Activated T-cell treated with anti-CD3 and anti-CD28 coated beads, Interleukin-2, amount 50 U/mL, for 48 hours (primary cell): ENCODE data around the gene STK40.
A peak's percentile ranks its signal among the peaks of the same experiment; 100 is the strongest.

Experiments
- DNase-seq, 2 experiments: peaks; one replicate each; pipeline ENCODE4 v3.0.0-alpha.2; 2020

STK40 gene

DNA sequence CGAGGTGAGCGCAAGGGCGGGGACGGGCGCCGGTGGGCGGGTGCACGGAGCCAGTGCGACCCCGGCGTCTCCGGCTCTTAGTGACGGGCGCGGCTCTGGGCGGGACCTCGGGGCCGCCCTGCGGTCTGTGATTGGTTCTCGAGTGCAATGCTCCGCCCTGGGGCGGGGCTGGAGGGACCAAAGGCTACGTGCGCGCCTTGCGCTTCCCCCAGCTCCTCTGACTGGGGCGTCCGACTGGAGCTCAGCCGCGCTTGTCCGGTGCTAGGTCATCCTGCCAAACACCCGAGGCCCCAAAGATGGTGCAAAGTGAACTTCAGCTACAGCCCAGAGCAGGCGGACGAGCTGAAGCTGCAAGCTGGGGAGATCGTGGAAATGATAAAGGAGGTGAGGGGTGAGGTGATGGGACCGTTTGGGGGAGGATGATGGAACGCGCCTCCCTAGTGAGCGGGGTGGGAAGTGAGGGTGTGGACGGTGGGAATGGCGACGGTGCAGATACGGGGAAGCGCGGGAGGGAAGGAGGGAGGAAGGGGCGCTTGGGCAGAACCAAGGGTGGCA is 78.7 kb downstream of the STK40 start:
- peak; percentile 96 to 97 for DNase-seq

DNA sequence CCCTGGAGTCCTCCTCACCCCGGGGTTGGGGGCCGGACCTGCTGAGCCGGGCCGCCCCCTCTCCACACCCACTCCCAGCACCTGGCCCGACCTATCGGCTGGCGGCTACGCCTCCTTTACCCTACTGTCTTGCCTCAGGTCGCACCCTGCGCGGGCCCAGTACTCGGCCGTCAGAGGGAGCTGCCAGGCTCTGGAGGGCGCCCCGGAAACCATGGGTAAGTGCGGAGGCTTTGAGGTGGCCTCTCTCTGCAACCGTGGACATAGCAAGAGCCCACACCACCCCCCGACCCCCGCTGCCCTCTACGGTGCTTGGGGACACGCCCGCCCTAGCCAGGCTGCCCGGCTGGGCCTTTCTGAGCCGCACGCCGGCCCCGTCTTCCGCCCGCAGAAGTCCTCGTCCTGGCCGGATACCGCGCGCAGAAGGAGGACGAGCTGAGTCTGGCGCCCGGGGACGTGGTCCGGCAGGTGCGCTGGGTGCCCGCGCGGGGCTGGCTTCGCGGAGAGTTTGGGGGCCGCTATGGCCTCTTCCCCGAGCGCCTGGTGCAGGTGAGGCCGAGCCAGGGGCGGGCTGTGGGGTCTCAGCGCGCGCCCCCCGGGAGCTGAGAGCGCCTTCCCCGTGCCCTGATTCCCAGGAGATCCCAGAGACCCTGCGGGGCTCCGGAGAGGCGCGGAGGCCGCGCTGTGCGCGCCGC is 79.4 kb downstream of the STK40 start, which contains the start of gene SH3D21:
SH3D21 (plus strand) TSS at position 159 of the 692 bp plus-strand sequence; CDS start at position 212, 53 bp downstream.
- peak; percentile 68 to 75 for DNase-seq

- peak; percentile 29 to 45 for DNase-seq
Measured at GRCh38 chr1:36305915-36306209, 79.9 kb downstream of the STK40 start.

DNA sequence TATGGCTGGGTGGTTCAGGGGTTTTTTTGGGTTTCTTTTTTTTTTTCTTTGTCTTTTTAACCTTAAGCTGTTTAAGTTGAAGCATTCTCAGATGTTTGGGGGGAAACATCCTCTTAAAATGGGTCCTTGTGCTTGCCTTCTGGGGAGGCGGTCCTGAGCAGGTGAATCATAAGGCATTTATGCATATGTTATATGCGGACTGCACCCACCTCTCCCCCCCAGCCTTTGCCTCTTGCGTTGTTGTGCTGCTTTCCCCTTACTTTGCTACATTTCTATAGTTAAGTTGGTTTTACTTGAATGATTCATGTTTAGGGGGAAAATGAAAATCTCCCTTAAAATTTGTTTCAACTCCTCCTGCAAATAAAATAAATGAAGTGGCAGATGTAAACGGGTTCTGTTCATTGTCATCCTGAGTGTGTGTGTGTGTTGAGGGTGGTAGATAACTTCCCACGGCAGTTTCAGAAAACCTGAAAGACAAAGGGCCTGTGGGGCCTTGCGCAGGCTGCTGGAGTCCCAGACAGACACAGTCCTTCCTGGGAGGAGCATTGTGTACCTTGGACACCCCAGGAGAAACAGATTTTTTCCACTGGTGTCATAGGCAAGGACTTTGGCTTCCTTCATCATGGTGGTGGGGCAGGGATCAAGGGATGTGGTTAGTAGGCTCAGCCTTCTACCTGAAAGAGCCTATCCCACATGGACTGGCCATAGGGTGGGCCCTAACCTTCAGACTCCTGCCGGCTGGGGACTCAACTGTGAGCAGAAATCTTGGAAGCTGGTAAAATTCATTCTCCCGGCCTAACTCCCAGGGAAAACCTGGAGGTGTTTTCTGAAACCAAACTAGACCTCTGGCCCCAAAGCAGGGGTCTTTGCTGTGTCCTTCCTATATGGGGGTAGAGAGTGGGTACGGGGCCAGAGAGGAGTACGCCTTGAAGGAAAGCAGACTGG is 80.5 kb downstream of the STK40 start:
- DNase-seq, result peak; percentile 59 to 65

DNA sequence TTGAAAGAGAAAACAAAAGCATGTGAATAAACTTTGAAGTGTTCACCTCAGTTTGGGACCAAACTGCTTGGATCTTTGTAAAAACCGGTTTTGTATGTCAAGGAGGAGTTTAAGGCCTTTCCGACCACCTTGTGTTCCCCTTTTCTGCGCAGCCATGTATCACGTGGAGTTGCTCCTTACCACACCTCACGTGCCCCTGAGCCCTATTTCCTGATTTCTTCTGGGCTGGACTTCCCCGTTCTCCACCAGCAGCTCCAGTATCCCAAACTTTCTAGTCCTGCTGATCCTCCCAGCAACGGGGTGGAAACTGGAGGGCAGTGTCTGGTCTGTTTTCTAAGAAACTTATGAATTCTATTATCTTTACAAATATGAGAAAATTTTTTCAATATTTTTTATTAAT is 81.2 kb downstream of the STK40 start:
- DNase-seq, result peak in 1 of 2 experiments; percentile 14

DNA sequence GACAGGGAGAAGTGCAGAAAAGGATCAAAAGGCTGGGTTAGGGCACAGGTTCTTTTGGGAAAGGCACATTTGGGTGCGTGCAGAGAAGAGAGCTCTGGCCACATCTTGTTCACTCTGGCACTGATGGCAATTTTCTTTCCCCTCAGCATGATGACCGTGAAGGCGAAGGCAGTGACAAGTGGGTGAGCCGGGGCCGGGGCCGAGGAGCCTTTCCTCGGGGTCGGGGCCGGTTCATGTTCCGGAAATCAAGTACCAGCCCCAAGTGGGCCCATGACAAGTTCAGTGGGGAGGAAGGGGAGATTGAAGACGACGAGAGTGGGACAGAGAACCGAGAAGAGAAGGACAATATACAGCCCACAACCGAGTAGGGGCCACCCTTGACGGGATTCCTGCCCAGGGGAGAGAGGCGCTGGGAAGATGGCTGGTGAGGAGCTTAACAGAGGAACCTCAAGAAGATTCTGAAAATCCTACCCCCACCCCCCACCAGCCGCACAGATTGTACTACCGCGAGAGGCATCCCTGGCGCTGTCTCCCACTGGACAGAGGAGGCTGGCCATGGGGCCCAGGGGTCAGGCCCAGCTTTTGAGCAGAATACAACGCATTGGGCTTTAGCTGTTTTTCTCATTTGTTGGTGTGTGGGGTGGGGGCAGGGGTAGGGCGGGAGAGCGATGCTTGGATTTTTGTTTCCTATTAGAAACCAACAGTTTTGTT is 81.9 kb downstream of the STK40 start:
- no peak for DNase-seq

GRCh38 chr1:36303244-36303643 is 82.5 kb downstream of the STK40 start:
- DNase-seq, result no peak

DNA sequence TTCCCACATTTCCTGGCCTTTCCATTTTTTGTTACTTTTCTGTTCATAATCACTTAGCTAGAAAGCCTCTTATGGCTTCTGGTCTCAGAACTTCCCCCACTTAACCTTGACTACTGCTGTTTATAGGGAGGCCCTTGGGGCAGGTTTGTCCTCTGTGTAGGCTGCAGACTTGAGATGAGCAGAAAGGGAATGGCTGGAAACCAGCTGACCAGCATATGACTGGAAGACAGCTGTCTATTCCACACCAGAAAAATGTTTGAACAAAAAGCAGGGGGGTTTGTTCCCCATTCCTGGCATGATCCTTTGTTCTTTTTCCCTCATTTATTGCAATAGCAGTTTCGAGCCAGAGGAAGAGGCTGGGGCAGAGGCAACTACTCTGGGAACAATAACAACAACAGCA is 84.5 kb downstream of the STK40 start:
- peak in 1 of 2 experiments; percentile 6 for DNase-seq

GRCh38 chr1:36300526-36300925 is 85.2 kb downstream of the STK40 start:
- DNase-seq, result peak in 1 of 2 experiments; percentile 39

- no peak for DNase-seq
Measured at GRCh38 chr1:36298640-36299039, 87.1 kb downstream of the STK40 start.

DNA sequence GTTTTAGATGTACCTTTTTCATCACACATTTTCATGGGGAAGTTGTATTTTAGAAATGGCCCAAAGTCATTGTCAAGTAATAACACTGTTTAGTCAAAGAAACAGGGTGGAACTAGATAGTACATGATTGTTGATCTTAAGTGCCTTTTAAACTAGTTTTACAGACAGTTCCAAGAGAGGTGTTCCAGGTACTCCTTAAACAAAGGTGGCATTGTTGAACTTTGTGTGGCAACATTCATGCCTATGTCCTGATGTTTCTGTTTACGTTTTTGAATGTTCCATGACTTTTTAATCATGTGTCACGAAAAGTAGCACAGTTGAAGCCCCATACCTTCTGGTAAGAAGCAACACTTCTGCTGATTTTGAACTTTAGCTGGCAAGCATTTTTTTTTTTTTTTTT is 88.7 kb downstream of the STK40 start:
- no peak for DNase-seq

GRCh38 chr1:36295390-36295789 is 90.3 kb downstream of the STK40 start:
- no peak for DNase-seq
